Heart right ventricle (tissue), 16 donors: ENCODE measurements around the gene RIPOR2. TPM values are rescaled to one million over a fixed set of nuclear protein-coding genes. Genes with fewer than 3 reads are reported as not detected.

ENCODE experiments used
- ATAC-seq, 8 donors: fragments of 200-7000 bp; cut with Tn5 transposase; one replicate each; pipeline ENCODE4 v1.9.1; 2020; ENCODE audit warnings: mild to moderate bottlenecking in 8 of 8, moderate library complexity in 8 of 8, moderate number of reproducible peaks in 1 of 8
- DNase-seq, 2 donors: peaks; one replicate each; pipeline ENCODE4 v3.0.0-alpha.2; 2020
- H3K27ac ChIP-seq, 10 donors: fragments of 200-600 bp; sonication (generic) in 2 of 10; one replicate each; pipeline versions ENCODE4 v1.5.0 to v1.8.0; 2020 to 2022; ENCODE audit warnings: mild to moderate bottlenecking in 3 of 10
- H3K27me3 ChIP-seq, 7 donors: fragments of 200-600 bp; one replicate each; pipeline ENCODE4 v1.8.0; 2021 to 2022; ENCODE audit warnings: mild to moderate bottlenecking in 2 of 7
- H3K36me3 ChIP-seq, 9 donors: fragments of 200-600 bp; sonication (generic) in 1 of 9; one replicate each; pipeline versions ENCODE4 v1.5.0 to v1.8.0; 2020 to 2022; ENCODE audit warnings: mild to moderate bottlenecking in 2 of 9
- H3K4me1 ChIP-seq, 9 donors: fragments of 200-600 bp; sonication (generic) in 1 of 9; one replicate each; pipeline versions ENCODE4 v1.5.0 to v1.8.0; 2020 to 2022; ENCODE audit warnings: mild to moderate bottlenecking in 4 of 9
- H3K4me3 ChIP-seq, 10 donors: fragments of 200-600 bp; sonication (generic) in 2 of 10; one replicate each; pipeline versions ENCODE4 v1.5.0 to v1.8.0; 2020 to 2022; ENCODE audit warnings: mild to moderate bottlenecking in 7 of 10, moderate library complexity in 2 of 10
- H3K9me3 ChIP-seq, 11 donors: fragments of 200-600 bp in 10 of 11; sonication (generic) in 2 of 11; one replicate each; pipeline versions ENCODE4 v1.5.0 to v1.8.0; 2013 to 2022; ENCODE audit warnings: mild to moderate bottlenecking in 2 of 11, control low read depth in 1 of 11, moderate library complexity in 1 of 11
- WGBS, 2 donors: extraction: QIAGEN DNeasy Blood & Tissue Kit; methylation state at CpG; one replicate each; pipeline ENCODE4 v1.1.7; 2013; ENCODE audit warnings: inconsistent platforms in 1 of 2; 5-methylcytosine and 5-hydroxymethylcytosine counted together
- intact Hi-C, 10 donors: fragments of 100-400 bp; cut with DNase I; formaldehyde crosslinking; loops; one replicate each; pipeline versions ENCODE4 v1.11.1 to v1.14.2; 2022
- polyA plus RNA-seq, 2 donors: library from polyadenylated mRNA; stranded (reverse); fragments of 200-250 nt; gene quantifications; one replicate each; pipeline ENCODE4 v1.2.3, GENCODE V29; 2013
- total RNA-seq, 10 donors: library from RNA; stranded (reverse); fragmentation: NEBNext Ultra II Directional in 3 of 10; extraction: Animal tissue kit (Norgen Biotek cat#: 25700) in 3 of 10; gene quantifications; one replicate each; pipeline versions ENCODE4 v1.2.1 to v1.2.4, GENCODE V29; 2021 to 2023
- TF ChIP-seq, protein P1 (sequence below), 9 donors: fragments of 200-600 bp; sonication (generic) in 2 of 9; IDR thresholded peaks; one replicate each; pipeline versions ENCODE4 v1.5.0 to v1.8.0; 2021 to 2022; ENCODE audit warnings: antibody characterized with exemption in 9 of 9, mild to moderate bottlenecking in 5 of 9, moderate library complexity in 1 of 9
- donor health status: Arrhythmogenic right ventricular cardiomyopathy.
- donor health status: ischemic (EF 13 %, LVEDD 7.1; RV severe dilation, severe dysfunction).
- donor health status: healthy with polysubstance abuse.
- donor health status: DM: no; HTN: yes; CAD: no.
- donor health status: DM: no; HTN: no; CAD: no.
- donor health status: ischemic (EF 25% LVEDD 6.9; RV normal size, moderate dysfunction).
- donor health status: ischemic (EF 25% LVEDD 5.7; RV mildly dilated, moderate dysfunction).
- donor health status: healthy.
- donor health status: DM: yes; HTN: yes; CAD: no.
- donor health status: Ischemic cardiomyopathy.
- donor health status: ischemic (EF 35%, LVEDD 5.7; RV mildly dilated, moderate dysfunction).
- donor health status: nonischemic (EF 11% LVEDD 7.7; RV severe dilation, severe dysfunction).
- donor health status: DM: yes; HTN: yes; CAD: no.
- donor health status: PGD.
- donor health status: ischemic (EF 29% LVEDD 5.4; RV normal size, mild dysfunction).
- donor health status: nonischemic (EF 23%, LVEDD 6.1; RV moderate dilation, normal function).

Gene RIPOR2
- total and polyA plus RNA-seq, 12 donors = 1.2 to 14.5 (median 3.6) TPM

DNA sequence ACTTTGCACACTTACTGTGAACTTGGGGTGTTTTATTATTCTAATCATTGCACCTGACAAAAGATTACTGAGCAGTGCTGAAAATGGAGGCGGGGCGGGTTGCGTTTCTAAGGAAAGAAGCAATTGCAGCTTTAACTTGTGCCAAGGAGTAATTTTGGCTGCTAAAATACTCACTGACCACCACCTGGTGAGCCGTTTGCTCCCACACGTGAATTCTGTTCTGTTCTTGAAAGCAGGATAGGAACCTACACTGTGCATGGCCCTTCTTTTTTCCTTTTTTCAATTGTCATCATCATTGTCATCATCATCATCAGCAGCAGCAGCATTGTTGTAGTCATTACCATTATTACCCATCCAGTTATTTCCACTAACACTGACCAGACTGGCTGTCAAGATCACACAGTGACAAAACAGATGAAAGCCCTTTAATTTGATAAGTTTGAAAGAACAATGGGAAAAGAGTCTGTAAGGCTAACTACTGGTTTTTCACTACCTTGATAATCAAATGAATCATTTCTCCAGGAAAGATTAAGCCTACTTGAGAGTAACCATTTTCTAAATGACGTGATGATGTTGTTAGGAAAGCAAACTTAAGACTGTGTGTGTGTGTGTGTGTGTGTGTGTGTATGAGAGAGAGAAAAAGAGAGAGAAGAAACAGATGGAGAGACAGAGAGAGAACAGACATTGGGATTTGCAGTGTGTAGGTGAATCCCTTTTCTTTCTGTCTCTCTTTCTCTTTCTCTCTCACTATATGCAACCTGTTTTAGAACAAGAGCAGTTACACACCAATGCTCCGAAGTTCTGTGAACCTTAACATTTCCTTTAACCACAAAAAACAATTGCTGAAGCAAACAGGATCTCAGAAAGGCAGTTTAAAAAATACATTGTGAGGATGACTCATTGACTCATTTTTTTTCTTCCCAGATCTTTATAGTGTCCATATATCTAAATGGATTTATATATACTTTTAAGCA, 3.8 kb downstream of the RIPOR2 start:
- WGBS, 2 donors = 51 to 52% methylated on average over 7 of the region's 7 CpGs
- no peak for ATAC-seq
- H3K27me3 ChIP-seq = no peaks in the 10 kb centered on the region
- no peaks in the 10 kb centered on the region for H3K9me3 ChIP-seq
- DNase-seq = no peak
- no peaks in the 10 kb centered on the region for H3K36me3 ChIP-seq
- peaks cover 7 to 69% (median 40%) of the 10 kb centered on the region in 9 donors for H3K4me1 ChIP-seq
- peak overlapping the region in 1 of 10 donors; percentile 55 for H3K4me3 ChIP-seq
- H3K27ac ChIP-seq = peak overlapping the region in 5 of 10 donors; percentile 61 to 87 (median 69)
- TF ChIP-seq, protein P1, sequence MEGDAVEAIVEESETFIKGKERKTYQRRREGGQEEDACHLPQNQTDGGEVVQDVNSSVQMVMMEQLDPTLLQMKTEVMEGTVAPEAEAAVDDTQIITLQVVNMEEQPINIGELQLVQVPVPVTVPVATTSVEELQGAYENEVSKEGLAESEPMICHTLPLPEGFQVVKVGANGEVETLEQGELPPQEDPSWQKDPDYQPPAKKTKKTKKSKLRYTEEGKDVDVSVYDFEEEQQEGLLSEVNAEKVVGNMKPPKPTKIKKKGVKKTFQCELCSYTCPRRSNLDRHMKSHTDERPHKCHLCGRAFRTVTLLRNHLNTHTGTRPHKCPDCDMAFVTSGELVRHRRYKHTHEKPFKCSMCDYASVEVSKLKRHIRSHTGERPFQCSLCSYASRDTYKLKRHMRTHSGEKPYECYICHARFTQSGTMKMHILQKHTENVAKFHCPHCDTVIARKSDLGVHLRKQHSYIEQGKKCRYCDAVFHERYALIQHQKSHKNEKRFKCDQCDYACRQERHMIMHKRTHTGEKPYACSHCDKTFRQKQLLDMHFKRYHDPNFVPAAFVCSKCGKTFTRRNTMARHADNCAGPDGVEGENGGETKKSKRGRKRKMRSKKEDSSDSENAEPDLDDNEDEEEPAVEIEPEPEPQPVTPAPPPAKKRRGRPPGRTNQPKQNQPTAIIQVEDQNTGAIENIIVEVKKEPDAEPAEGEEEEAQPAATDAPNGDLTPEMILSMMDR (IDR thresholded peaks at IDR 0.05) = no peak
- intact Hi-C loops = loop anchor here in 2 of 10 donors (10.0 kb wide), 1 partner anchor 63 kb away; no protein-coding TSS in a partner anchor

DNA sequence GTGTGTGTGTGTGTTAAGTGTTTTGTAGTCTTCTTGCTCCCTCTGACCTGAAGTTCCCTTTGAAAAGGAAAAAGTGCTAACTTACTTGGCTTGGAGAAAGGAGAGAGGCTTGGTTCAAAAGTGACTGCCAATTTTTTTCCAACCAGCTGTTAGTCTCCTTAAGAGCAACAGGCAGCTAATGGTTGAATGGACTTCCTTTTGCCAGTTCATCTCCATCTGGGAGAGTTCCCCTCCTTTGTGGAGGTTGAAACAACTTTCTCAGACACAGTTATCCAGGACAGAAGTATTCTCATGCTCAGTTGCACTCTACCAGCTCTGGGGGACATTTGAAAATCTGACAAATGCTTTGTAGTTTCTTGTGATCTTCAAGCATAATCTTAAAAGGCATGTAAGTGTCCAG, 4.5 kb downstream of the RIPOR2 start:
- ATAC-seq = peak in 7 of 8 donors; percentile 19 to 77 (median 69)
- Histone ChIP-seq H3K4me3 (peak overlapping the region in 1 of 10 donors; percentile 55), H3K4me1 (peaks cover 7 to 65% (median 40%) of the 10 kb centered on the region in 9 donors), H3K9me3 (no peaks in the 10 kb centered on the region), H3K27me3 (no peaks in the 10 kb centered on the region), H3K36me3 (no peaks in the 10 kb centered on the region), H3K27ac (peak overlapping the region in 7 of 10 donors; percentile 2 to 87 (median 64))
- TF ChIP-seq, protein P1 (IDR thresholded peaks at IDR 0.05) = no peak
- intact Hi-C loops = loop anchor here in 2 of 10 donors (10.0 kb wide), 1 partner anchor 64 kb away; no protein-coding TSS in a partner anchor
- DNase-seq = peak in 1 of 2 donors; percentile 31

DNA sequence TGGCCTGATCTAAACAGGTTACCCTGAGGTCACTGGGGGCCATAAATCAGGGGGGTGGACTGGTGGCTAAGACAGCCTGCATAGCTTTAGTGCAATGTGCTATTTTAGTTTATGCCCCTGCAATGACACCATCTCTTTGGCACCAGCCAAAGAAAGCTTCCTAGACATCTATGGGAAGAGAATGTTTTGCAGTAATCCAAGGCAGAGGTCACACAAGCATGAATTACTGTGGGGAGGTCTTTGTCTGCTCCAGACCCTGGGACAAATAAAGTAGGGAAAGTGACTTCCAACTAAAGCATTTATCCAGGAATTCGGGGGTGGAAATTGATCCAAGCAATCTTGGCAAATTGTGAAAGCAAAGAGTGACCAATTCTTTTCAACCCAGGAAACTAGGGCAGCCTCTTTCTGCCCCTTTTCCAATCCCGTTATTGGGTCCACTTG, 5.3 kb downstream of the RIPOR2 start:
- H3K4me3 ChIP-seq = peak overlapping the region in 1 of 10 donors; percentile 55
- H3K4me1 ChIP-seq = peaks cover 7 to 67% (median 40%) of the 10 kb centered on the region in 9 donors
- no peaks in the 10 kb centered on the region for H3K36me3 ChIP-seq
- no peaks in the 10 kb centered on the region for H3K9me3 ChIP-seq
- intact Hi-C loops = loop anchor here in 2 of 10 donors (10.0 kb wide), 1 partner anchor 64 kb away; no protein-coding TSS in a partner anchor
- DNase-seq = peak in 1 of 2 donors; percentile 50
- no peaks in the 10 kb centered on the region for H3K27me3 ChIP-seq
- peak overlapping the region in 7 of 10 donors; percentile 25 to 87 (median 64) for H3K27ac ChIP-seq
- TF ChIP-seq, protein P1 (IDR thresholded peaks at IDR 0.05) = no peak
- WGBS, 2 donors = 21 to 23% methylated on average over 2 of the region's 2 CpGs
- ATAC-seq = peak; percentile 71 to 95 (median 88)

DNA sequence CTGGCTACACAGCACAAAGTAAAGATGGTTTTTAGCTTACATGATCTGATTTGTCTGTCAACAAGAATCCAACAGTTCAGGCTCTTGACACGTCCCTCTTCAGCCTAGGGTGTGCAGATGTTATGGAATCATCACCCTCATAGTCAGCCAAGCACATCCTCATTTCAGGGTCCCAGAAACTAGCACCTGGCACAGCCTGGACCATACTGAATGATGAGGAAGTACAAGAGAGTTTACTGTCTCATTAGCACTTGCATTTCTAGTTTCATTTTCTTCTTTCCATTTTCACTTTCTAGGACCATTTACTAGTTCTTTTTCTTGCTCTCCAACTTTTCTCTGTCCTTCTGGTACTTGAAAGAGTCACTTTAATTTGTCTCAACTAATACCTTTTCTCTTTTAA, 6.5 kb downstream of the RIPOR2 start:
- 36 to 39% methylated on average over 1 of the region's 1 CpG for WGBS, 2 donors
- DNase-seq = no peak
- H3K9me3 ChIP-seq = no peaks in the 10 kb centered on the region
- intact Hi-C loops = no loop called here
- H3K27ac ChIP-seq = peak overlapping the region in 2 of 10 donors; percentile 71 to 87
- H3K4me3 ChIP-seq = peak overlapping the region in 1 of 10 donors; percentile 55
- H3K4me1 ChIP-seq = peaks cover 7 to 79% (median 40%) of the 10 kb centered on the region in 9 donors
- TF ChIP-seq, protein P1 (IDR thresholded peaks at IDR 0.05) = no peak
- H3K36me3 ChIP-seq = no peaks in the 10 kb centered on the region
- ATAC-seq = peak in 4 of 8 donors; percentile 24 to 46 (median 39)
- no peaks in the 10 kb centered on the region for H3K27me3 ChIP-seq
